Endothelial cell of umbilical vein (primary cell): Measurements from ENCODE around the gene CSNK2B. TPM values are rescaled to one million over a fixed set of nuclear protein-coding genes. Genes with fewer than 3 reads are reported as not detected.

Experiments
- BruUV-seq: library from RNA; stranded (reverse); fragments of 400-500 nt; replicated peaks from 2 replicates; lab custom pipeline; 2021; lab: Mats Ljungman, UMichigan
- CTCF ChIA-PET: fragments of 300-600, 350-600 bp; sonication (Branson Sonifier 250); formaldehyde crosslinking; loops from one replicate; lab custom pipeline; 2021; ENCODE audit warnings: antibody characterized with exemption, inconsistent platforms; lab: Charles Lee
- POLR2A ChIA-PET: fragments of 300-600, 350-600 bp; sonication (Branson Sonifier 250); formaldehyde crosslinking; loops from one replicate; lab custom pipeline; 2021; ENCODE audit warnings: antibody characterized with exemption, inconsistent platforms; lab: Charles Lee
- DNase-seq: peaks from one replicate; pipeline ENCODE4 v3.0.0-alpha.2; 2011; ENCODE audit warnings: low read depth, low spot score
- FAIRE-seq: peaks from 2 replicates; lab custom pipeline; 2011; peaks lifted over from hg19 to GRCh38; lab: Jason Lieb, UNC
- H2AFZ ChIP-seq: 2 replicates; pipeline ENCODE4 v1.6.0; 2012; ENCODE audit warnings: low read depth, low read length, control low read depth, inconsistent platforms
- H3K27ac ChIP-seq: 2 replicates; pipeline ENCODE4 v1.5.1; 2011; ENCODE audit warnings: low read depth, mild to moderate bottlenecking, control low read depth, low read length, moderate library complexity; ENCODE audit not compliant: insufficient read depth
- H3K27me3 ChIP-seq, 2 experiments: 2 replicates each; pipeline versions ENCODE4 v1.6.0 to v1.6.1; 2011; ENCODE audit warnings: low read length in 2 of 2, mixed read lengths in 1 of 2; ENCODE audit not compliant: control insufficient read depth in 2 of 2, insufficient read depth in 2 of 2
- H3K36me3 ChIP-seq, 2 experiments: 2 replicates in 1 of 2; 3 replicates in 1 of 2; pipeline ENCODE4 v1.5.1; 2011; ENCODE audit warnings: low read length in 2 of 2, mild to moderate bottlenecking in 1 of 2, moderate library complexity in 1 of 2; ENCODE audit not compliant: control insufficient read depth in 2 of 2, insufficient read depth in 2 of 2; ENCODE audit errors: extremely low read depth in 1 of 2
- H3K4me1 ChIP-seq: 3 replicates; pipeline ENCODE4 v1.5.1; 2011; ENCODE audit warnings: mild to moderate bottlenecking, low read length; ENCODE audit not compliant: control insufficient read depth, insufficient read depth; ENCODE audit errors: extremely low read depth
- H3K4me2 ChIP-seq: 2 replicates; pipeline ENCODE4 v1.6.1; 2011; ENCODE audit warnings: low read length, control low read depth, mixed read lengths; ENCODE audit not compliant: insufficient read depth
- H3K4me3 ChIP-seq, 3 experiments: fragments of 200-600 bp in 1 of 3; sonication (generic), shearing (Covaris generic) in 1 of 3; replicated peaks in 1 of 3; 2 replicates each; pipeline ENCODE4 v1.5.1; 2011 to 2016; ENCODE audit warnings: control low read depth in 3 of 3, low read length in 3 of 3, mild to moderate bottlenecking in 2 of 3, inconsistent platforms in 1 of 3, low read depth in 1 of 3, moderate library complexity in 1 of 3; ENCODE audit not compliant: insufficient read depth in 1 of 3
- H3K79me2 ChIP-seq: 2 replicates; pipeline ENCODE4 v1.6.0; 2012; ENCODE audit warnings: low read length, inconsistent platforms; ENCODE audit not compliant: control insufficient read depth, insufficient read depth
- H3K9ac ChIP-seq: replicated peaks from 2 replicates; pipeline ENCODE3; 2011; ENCODE audit warnings: low read length, control low read depth; ENCODE audit not compliant: insufficient read depth; ENCODE audit errors: extremely low read depth
- H3K9me1 ChIP-seq: replicated peaks from 3 replicates; pipeline ENCODE4 v1.6.0; 2011; ENCODE audit warnings: mild to moderate bottlenecking, low read length; ENCODE audit not compliant: control insufficient read depth, insufficient read depth; ENCODE audit errors: extremely low read depth
- H3K9me3 ChIP-seq: replicated peaks from 2 replicates; pipeline ENCODE4 v1.5.1; 2012; ENCODE audit warnings: low read length, inconsistent platforms; ENCODE audit not compliant: control insufficient read depth, insufficient read depth
- H4K20me1 ChIP-seq: replicated peaks from 2 replicates; pipeline ENCODE3; 2011; ENCODE audit warnings: mild to moderate bottlenecking, low read length; ENCODE audit not compliant: control insufficient read depth, insufficient read depth; ENCODE audit errors: extremely low read depth
- EZH2 ChIP-seq: IDR thresholded peaks from 2 replicates; pipeline ENCODE4 v1.6.1; 2012; ENCODE audit warnings: borderline replicate concordance, low read depth, mild to moderate bottlenecking, moderate library complexity, low read length, inconsistent platforms; ENCODE audit not compliant: severe bottlenecking
- FOS ChIP-seq: IDR thresholded peaks from 2 replicates; pipeline ENCODE4 v1.6.1; 2011; ENCODE audit warnings: mild to moderate bottlenecking, low read length, moderate library complexity, borderline replicate concordance; ENCODE audit not compliant: insufficient read depth
- MAX ChIP-seq: IDR thresholded peaks from 2 replicates; pipeline ENCODE4 v1.6.1; 2011; ENCODE audit not compliant: insufficient read depth, insufficient read length
- dilution Hi-C: fragments of 300-500 bp; cut with MboI; formaldehyde crosslinking; loops from one replicate; pipeline ENCODE4 v1.15.0; 2019; ENCODE audit warnings: low sequenced_read_pairs; ENCODE audit not compliant: extremely low pct_ligation_motif_present
- intact Hi-C: fragments of 100-400 bp; cut with micrococcal nuclease; formaldehyde crosslinking; loops from one replicate; pipeline ENCODE4 v1.10.0; 2022
- polyA plus RNA-seq, 4 experiments: library from polyadenylated mRNA; depleted of rRNA in 3 of 4; stranded (reverse) in 3 of 4; unstranded in 1 of 4; fragments of >200 nt; gene quantifications; 2 replicates each; pipeline versions ENCODE4 v1.2.1 to v1.2.3, GENCODE V29; 2011 to 2012; ENCODE audit warnings: missing spikeins in 1 of 4
- total RNA-seq: library from RNA; stranded (reverse); gene quantifications from 2 replicates; pipeline ENCODE4 v1.2.3, GENCODE V29; 2021
- TF ChIP-seq, protein P1 (sequence below), 2 donors: IDR thresholded peaks; 1 replicate in 1 of 2; 2 replicates in 1 of 2; pipeline ENCODE4 v1.5.1; 2011; ENCODE audit warnings: low read length in 2 of 2, mild to moderate bottlenecking in 2 of 2, moderate library complexity in 2 of 2, control low read depth in 1 of 2, inconsistent platforms in 1 of 2, low read depth in 1 of 2; ENCODE audit not compliant: insufficient read depth in 1 of 2; ENCODE audit errors: extremely low read depth in 1 of 2

CSNK2B gene
- total and polyA plus RNA-seq, 2 donors (not counting 3 experiments of a cell fraction or from before 2014, with no cell fraction given) = 159 to 206 TPM

- Histone ChIP-seq H3K27ac (no peak overlapping the region), H4K20me1 (no peaks in the 10 kb centered on the region), H3K9ac (no peak overlapping the region), H3K27me3 (no peaks in the 10 kb centered on the region), H3K4me1 (peaks cover 10% of the 10 kb centered on the region), H3K9me3 (no peaks in the 10 kb centered on the region), H3K9me1 (no peaks in the 10 kb centered on the region), H3K4me2 (no peak overlapping the region), H3K36me3 (peaks cover 6 to 48% of the 10 kb centered on the region in 2 experiments), H2AFZ (no peak overlapping the region), H3K79me2 (no peaks in the 10 kb centered on the region), H3K4me3 (no peak overlapping the region)
- dilution Hi-C loops (no loop called here), intact Hi-C loops (no loop called here)
- ChIA-PET CTCF (interaction anchor here (0.6 to 2.1 kb wide), 10 partner anchors 10 to 200 kb away, joined by 3 to 12 read pairs (median 4); partner anchors contain the start of genes BAG6, LSM2 and LY6G5C), POLR2A (interaction anchor here (1.5 kb wide), 1 partner anchor 137 kb away, joined by 4 read pairs; the partner anchor contains the start of gene HSPA1B)
- TF ChIP-seq, protein P1, sequence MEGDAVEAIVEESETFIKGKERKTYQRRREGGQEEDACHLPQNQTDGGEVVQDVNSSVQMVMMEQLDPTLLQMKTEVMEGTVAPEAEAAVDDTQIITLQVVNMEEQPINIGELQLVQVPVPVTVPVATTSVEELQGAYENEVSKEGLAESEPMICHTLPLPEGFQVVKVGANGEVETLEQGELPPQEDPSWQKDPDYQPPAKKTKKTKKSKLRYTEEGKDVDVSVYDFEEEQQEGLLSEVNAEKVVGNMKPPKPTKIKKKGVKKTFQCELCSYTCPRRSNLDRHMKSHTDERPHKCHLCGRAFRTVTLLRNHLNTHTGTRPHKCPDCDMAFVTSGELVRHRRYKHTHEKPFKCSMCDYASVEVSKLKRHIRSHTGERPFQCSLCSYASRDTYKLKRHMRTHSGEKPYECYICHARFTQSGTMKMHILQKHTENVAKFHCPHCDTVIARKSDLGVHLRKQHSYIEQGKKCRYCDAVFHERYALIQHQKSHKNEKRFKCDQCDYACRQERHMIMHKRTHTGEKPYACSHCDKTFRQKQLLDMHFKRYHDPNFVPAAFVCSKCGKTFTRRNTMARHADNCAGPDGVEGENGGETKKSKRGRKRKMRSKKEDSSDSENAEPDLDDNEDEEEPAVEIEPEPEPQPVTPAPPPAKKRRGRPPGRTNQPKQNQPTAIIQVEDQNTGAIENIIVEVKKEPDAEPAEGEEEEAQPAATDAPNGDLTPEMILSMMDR (IDR thresholded peaks at IDR 0.05; ENCODE audit: extremely low read depth in 1 of 2, insufficient read depth in 1 of 2, low read depth in 1 of 2, low read length in 2 of 2) = no peak
- no peak for TF ChIP-seq MAX
- no peak for TF ChIP-seq FOS
- no peak for TF ChIP-seq EZH2
- DNase-seq (peak; percentile 17), FAIRE-seq (peak; percentile 49)
- no TSS peak for BruUV-seq
Measured at GRCh38 chr6:31690231-31691077, 24.6 kb downstream of the CSNK2B start.
